Measurements from ENCODE around the gene TARBP1.

- TF ChIP-seq CTCF (IDR thresholded peaks at IDR 0.05 in 4 of 5, conservative IDR thresholded peaks at IDR 0.05 in 1 of 5) (no peak), POLR2A (IDR thresholded peaks at IDR 0.05) (no peak)
These were observed 33.5 kb upstream of the TARBP1 start for GRCh38 chr1:234512451-234512861.

Data from gastrocnemius medialis (tissue), 4 donors.